Hepatocyte (in vitro differentiated cells): ENCODE results near the gene TOM1L1.

ENCODE experiments used
- EZH2 ChIP-seq: fragments of 200-600 bp; sonication (generic); IDR thresholded peaks from 2 replicates; pipeline ENCODE4 v1.6.1; 2016; ENCODE audit warnings: antibody characterized with exemption, mild to moderate bottlenecking, borderline replicate concordance
- EZH2phosphoT487 ChIP-seq: fragments of 200-600 bp; sonication (generic); IDR thresholded peaks from one replicate; pipeline ENCODE4 v1.6.1; 2018; ENCODE audit warnings: antibody characterized with exemption, mild to moderate bottlenecking, low read depth, moderate library complexity; ENCODE audit not compliant: unreplicated experiment, severe bottlenecking
- TF ChIP-seq, protein P1 (sequence below): fragments of 200-600 bp; sonication (generic); IDR thresholded peaks from 2 replicates; pipeline ENCODE4 v1.5.1; 2016; ENCODE audit warnings: antibody characterized with exemption, mild to moderate bottlenecking; ENCODE audit not compliant: poor library complexity

DNA sequence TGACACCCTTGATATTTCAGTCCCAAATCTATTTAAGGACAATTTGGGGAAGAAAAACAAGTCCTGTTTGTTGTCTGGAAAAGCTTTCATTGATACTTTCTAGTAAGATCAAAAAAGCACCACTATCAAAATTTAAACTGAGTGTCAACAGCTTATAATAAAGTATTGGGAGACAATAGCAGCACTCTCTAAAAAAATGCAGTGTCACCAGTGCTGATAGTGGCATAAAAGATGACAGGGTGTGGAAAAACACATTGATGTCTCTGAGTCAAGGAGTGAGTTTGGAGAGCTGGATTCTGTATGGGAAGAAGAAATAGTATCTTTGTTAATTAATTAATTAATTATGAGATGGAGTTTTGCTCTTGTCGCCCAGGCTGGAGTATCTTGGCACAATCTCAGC, 8.3 kb upstream of the TOM1L1 start:
- TF ChIP-seq, protein P1, sequence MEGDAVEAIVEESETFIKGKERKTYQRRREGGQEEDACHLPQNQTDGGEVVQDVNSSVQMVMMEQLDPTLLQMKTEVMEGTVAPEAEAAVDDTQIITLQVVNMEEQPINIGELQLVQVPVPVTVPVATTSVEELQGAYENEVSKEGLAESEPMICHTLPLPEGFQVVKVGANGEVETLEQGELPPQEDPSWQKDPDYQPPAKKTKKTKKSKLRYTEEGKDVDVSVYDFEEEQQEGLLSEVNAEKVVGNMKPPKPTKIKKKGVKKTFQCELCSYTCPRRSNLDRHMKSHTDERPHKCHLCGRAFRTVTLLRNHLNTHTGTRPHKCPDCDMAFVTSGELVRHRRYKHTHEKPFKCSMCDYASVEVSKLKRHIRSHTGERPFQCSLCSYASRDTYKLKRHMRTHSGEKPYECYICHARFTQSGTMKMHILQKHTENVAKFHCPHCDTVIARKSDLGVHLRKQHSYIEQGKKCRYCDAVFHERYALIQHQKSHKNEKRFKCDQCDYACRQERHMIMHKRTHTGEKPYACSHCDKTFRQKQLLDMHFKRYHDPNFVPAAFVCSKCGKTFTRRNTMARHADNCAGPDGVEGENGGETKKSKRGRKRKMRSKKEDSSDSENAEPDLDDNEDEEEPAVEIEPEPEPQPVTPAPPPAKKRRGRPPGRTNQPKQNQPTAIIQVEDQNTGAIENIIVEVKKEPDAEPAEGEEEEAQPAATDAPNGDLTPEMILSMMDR: no peak
- TF ChIP-seq EZH2 (no peak), EZH2phosphoT487 (no peak)
